SW480 (cell line): Measurements from ENCODE around the gene B4GALT6.

ENCODE experiments used
- DNase-seq: peaks from one replicate; pipeline ENCODE4 v3.0.0-alpha.2; 2016; ENCODE audit warnings: low spot score

Gene B4GALT6

GRCh38 chr18:31591628-31592027 is 92.8 kb downstream of the B4GALT6 start, which contains the start of gene TTR:
TSS of gene TTR (plus strand) at chr18:31591877. CDS start at chr18:31591903, 26 bp downstream.
- DNase-seq, result no peak

- no peak for DNase-seq
Measured at GRCh38 chr18:31591113-31591512, 93.3 kb downstream of the B4GALT6 start.

GRCh38 chr18:31590570-31590969 is 93.8 kb downstream of the B4GALT6 start:
- DNase-seq, result no peak

- no peak for DNase-seq
Measured at GRCh38 chr18:31587529-31587928, 96.9 kb downstream of the B4GALT6 start.

GRCh38 chr18:31586616-31587015 is 97.8 kb downstream of the B4GALT6 start:
- DNase-seq, result no peak

GRCh38 chr18:31585991-31586390 is 98.4 kb downstream of the B4GALT6 start:
- no peak for DNase-seq

GRCh38 chr18:31583185-31583854 is 101.1 kb downstream of the B4GALT6 start:
- no peak for DNase-seq

- no peak for DNase-seq
Measured at GRCh38 chr18:31581498-31582197, 102.7 kb downstream of the B4GALT6 start.

- DNase-seq, result no peak
Measured at GRCh38 chr18:31579375-31579774, 105.0 kb downstream of the B4GALT6 start.

- DNase-seq, result no peak
Measured at GRCh38 chr18:31578126-31578525, 106.3 kb downstream of the B4GALT6 start.

- no peak for DNase-seq
Measured at GRCh38 chr18:31577195-31577594, 107.2 kb downstream of the B4GALT6 start.

GRCh38 chr18:31576670-31577069 is 107.7 kb downstream of the B4GALT6 start:
- DNase-seq, result no peak

- no peak for DNase-seq
Measured at GRCh38 chr18:31575515-31576257, 108.7 kb downstream of the B4GALT6 start.

GRCh38 chr18:31574359-31574758 is 110.0 kb downstream of the B4GALT6 start:
- DNase-seq, result no peak
